Gastrocnemius medialis (tissue), 4 donors: ENCODE data around the gene APOBEC2.

Experiments used
- POLR2A ChIP-seq, 2 donors: fragments of 450-650 bp; IDR thresholded peaks; one replicate each; pipeline ENCODE4 v1.6.1; 2017; ENCODE audit warnings: antibody characterized with exemption in 2 of 2, mild to moderate bottlenecking in 2 of 2, moderate library complexity in 2 of 2
- TF ChIP-seq, protein P1 (sequence below), 5 experiments: fragments of 450-650 bp in 3 of 5; fragments of 200-600 bp in 2 of 5; sonication (generic) in 2 of 5; IDR thresholded peaks in 4 of 5; conservative IDR thresholded peaks in 1 of 5; 1 replicate in 4 of 5; 2 replicates in 1 of 5; pipeline ENCODE4 v1.5.1; 2016 to 2019; ENCODE audit warnings: antibody characterized with exemption in 5 of 5, mild to moderate bottlenecking in 3 of 5, moderate library complexity in 3 of 5

GRCh38 chr6:41027241-41027640, 25.8 kb upstream of the APOBEC2 start:
- TF ChIP-seq, protein P1, sequence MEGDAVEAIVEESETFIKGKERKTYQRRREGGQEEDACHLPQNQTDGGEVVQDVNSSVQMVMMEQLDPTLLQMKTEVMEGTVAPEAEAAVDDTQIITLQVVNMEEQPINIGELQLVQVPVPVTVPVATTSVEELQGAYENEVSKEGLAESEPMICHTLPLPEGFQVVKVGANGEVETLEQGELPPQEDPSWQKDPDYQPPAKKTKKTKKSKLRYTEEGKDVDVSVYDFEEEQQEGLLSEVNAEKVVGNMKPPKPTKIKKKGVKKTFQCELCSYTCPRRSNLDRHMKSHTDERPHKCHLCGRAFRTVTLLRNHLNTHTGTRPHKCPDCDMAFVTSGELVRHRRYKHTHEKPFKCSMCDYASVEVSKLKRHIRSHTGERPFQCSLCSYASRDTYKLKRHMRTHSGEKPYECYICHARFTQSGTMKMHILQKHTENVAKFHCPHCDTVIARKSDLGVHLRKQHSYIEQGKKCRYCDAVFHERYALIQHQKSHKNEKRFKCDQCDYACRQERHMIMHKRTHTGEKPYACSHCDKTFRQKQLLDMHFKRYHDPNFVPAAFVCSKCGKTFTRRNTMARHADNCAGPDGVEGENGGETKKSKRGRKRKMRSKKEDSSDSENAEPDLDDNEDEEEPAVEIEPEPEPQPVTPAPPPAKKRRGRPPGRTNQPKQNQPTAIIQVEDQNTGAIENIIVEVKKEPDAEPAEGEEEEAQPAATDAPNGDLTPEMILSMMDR (IDR thresholded peaks at IDR 0.05 in 4 of 5, conservative IDR thresholded peaks at IDR 0.05 in 1 of 5), result no peak
- no peak for TF ChIP-seq POLR2A (IDR thresholded peaks at IDR 0.05)
